SW 1271 (cell line): ENCODE measurements around the gene PHACTR1.

Experiments used
- DNase-seq, 2 experiments: peaks; one replicate each; lab custom pipeline; 2025; lab: John Stamatoyannopoulos, UW

Gene PHACTR1

DNA sequence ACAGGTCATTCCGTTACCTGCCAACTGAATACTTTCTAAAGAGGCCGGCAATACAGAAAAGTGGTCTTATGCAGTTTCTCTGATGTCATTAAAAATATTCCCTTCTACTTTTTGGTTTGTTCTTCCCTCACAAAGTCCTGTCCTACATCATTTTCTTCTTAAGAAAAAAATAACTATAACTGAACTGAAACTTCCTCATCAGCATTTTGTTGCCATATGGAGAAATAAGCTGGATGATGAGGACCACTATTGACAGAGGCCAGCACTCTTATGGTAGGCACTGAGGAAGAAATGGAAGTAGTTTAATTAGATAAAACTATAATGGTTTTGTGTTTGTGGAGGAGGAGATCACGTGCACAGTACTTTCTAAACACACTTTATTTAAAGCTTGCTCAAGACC lies 274.9 kb downstream of the PHACTR1 start:
- DNase-seq: no peak

DNA sequence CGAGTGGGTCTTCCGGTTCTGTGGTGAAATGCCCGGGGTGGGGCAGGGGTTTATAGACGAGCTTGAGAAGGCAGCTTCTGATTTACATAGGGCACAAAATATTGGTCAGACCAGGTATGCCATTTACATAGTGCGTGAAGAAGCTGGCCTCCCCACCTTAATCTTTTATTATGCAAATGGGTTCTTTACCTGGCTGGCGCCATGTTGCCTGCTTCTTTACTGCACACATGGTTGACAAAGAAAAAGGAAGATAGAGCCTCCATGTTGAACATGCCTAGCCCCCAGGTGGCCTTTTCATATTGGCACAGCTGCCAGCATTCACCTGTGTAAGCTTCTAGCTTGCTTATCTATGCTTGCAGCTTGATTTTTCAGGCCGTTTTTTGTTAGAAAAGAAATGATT lies 276.2 kb downstream of the PHACTR1 start:
- DNase-seq: no peak

DNA sequence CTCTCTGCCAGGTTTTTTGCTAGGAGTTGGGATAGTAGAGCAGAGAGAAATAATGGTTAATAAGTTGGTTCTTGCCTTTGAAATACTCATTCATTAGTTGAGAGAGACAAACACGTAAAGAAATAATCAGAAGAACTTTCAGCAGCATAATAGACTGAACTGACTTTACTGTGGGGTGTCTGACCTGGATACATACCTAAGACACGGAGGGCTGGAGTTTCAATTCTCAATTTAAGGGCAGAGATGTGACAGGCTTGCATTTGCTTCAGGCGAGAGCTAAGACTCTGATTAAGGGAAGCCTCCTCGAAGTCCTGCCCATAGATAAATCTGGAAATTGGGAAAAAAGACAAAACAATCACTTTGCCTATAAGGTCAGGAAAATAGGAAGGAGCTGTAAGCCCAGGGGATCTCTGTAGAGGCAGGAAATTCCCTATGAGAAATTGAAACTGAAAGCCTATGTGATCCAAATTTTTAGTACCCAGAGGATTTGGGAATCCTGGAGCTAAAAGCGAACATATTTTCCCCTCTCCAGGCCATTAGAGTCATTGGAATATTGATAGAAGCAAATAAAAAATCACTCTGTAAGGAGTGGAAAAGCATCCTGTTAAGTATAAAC lies 276.8 kb downstream of the PHACTR1 start:
- no peak for DNase-seq

DNA sequence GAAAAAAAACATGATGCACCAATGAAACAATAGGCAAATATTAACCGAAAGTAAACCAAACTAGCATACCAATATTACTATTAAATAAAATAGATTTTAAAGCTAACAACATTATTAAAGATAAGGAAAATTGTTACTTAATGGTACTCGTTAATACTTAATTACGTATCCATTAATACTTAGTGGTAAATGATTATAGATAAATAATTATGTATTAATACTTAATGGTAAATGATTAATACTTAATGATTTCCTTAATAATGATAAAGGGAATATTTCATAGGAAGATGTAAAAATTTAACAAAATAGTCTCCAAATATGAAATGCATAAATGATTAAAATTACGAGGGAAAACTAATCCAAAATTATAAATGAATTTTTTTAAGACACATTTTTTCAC lies 278.9 kb downstream of the PHACTR1 start:
- DNase-seq: no peak

DNA sequence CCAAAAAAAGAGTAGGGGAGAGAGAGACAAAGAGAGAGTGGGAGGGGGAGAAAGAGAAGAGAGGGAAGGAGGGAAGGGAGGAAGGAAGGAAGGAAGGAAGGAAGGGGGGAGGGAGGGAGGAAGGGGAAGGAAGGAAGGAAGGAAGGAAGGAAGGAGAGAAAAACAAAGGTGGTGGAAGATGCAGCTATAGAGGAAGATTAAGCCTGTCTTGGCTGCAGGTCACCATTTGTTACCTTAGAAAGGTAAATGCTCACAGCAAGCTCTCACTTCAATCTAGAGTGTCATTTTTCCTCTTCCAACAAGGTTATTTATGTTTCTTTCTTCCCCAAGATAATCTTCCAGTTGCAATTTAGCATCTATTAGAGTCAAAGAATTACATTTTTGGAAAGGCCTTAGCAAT lies 284.0 kb downstream of the PHACTR1 start:
- no peak for DNase-seq

DNA sequence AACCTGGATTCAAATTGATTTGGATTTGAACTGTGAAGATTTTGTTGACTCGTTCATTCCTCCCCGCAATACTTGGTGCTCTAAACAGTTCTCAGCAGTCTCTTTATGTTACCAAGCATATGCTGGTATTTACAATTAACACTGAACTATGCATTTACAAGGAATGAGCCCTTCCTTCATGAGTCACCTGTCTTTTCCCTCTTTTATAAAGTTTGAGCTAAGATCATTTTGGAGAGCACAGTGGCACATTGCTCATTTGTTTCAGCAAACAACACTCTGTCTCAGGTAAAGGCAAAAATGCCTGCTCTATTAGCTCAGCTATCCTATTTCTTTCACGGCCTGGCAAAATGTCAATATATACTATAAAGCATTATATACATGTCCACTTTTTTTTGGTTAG lies 285.4 kb downstream of the PHACTR1 start:
- DNase-seq: no peak

DNA sequence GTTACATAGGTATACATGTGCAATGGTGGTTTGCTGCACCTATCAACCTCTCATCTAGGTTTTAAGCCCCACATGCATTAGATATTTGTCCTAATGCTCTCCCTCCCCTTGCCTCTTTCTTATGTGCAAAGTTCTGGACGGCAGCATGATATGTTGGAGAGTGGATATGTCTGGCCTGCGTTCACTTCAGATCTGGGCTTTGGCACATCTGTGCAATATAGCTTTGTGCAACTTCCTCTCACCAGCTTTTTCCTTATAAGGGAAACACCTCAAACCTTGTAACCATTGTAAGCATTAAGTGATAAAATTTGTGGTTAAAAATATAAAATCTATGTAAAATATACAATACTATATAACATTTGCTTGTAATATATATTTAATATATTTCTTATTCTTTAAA lies 288.0 kb downstream of the PHACTR1 start:
- no peak for DNase-seq

DNA sequence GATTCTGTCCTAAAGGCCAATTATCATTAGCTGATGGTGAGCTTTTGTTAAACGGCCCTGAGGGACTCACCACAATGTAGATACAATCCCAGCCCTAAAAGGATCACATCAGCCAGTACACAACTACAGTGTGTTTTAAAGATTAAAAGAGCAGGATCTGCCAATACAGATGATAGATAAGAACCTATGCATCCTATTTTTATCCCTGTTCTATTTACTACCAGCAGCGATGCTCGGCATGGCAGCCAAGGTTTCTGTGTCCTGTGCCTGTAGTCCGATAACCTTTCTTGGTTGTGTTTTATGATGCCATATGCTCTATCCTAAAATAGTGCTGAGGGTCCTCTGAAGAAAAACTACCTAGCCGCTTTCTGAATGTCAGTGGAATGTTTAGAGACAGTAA lies 289.4 kb downstream of the PHACTR1 start:
- no peak for DNase-seq

DNA sequence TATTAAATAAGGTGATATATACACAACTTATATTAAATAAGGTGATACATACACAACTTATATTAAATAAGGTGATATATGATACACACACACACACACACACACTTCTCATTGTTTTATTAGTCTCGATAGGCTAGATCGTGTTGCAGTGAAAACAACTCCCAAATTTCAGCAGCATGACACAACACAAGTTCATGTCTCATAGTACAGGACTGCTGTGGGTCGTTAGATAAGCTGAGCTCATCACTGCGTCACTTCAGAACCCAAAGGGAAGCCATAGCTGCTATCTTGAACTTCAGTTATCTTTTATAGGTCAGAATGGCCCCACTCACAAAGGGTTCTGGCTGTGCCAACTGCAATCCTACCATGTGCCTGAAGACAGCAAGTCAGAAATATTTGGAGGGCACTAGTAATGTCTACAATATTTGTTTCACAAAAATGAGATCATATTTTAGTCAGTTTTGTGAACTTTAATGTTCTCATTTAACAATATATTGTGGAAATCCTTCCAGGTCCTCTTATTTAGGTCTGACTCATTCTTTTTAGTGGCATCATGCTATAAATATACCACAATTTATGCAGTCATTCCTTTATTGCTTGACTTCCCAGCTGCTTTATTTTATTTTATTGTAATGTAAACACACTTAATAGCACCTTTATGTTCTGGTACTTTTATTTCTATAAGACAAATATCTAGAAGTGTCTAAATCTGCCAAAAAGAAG lies 290.2 kb downstream of the PHACTR1 start:
- no peak for DNase-seq

DNA sequence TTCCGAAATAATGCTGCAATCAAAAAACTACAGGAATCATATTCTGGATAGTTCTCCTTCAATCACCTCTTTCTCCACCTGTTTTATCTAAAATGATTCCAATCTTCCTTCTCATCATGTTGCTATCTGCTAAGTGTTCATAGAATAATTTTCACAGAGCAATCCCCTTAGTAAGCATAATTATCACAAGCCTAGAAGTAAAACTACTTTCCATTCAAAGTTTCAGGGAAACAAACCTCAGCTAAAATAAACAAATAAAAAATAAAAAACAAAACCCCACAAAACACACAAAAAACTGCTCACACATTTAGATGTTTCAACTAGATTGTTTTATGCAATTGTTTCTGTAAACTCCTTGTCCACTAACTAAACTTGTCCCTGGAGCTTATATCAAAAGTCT lies 291.2 kb downstream of the PHACTR1 start:
- DNase-seq: no peak

DNA sequence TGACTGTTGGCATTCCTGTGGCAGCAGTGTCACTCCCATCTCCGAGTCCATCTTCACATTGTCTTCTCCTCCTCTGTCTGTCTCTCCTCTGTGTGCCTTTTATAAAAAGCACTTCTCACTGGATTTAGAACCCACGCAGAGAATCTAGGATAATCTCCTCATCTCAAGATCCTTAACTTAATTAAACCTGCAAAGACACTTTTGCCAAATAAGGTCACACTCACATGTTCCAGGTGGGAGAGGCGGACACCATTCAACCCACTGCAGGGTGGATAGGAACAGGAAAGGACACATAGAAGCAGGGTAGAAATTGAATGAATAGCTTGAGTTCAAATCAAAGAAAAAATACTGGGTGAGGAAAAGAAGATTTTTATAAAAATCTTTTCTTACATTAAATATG lies 292.5 kb downstream of the PHACTR1 start:
- no peak for DNase-seq

DNA sequence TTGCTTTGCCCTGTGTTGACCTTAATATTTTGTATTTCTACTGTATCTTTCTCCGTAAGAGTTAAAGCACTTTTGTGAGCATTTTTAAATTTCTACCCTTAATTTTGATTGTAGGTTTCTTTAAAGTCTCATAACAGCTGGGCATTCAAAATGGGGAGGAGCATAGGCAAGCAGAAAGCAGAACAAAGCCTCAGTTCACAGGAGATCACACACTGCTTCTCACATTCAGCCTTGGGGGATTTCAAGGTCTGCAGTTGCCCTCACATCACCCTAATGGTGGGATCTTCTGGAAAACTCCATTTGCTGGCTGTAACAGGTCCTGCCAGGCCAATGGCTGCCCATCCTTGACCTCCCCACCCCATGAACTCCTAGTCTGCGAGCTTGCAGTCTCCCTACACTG lies 292.9 kb downstream of the PHACTR1 start:
- DNase-seq: no peak

DNA sequence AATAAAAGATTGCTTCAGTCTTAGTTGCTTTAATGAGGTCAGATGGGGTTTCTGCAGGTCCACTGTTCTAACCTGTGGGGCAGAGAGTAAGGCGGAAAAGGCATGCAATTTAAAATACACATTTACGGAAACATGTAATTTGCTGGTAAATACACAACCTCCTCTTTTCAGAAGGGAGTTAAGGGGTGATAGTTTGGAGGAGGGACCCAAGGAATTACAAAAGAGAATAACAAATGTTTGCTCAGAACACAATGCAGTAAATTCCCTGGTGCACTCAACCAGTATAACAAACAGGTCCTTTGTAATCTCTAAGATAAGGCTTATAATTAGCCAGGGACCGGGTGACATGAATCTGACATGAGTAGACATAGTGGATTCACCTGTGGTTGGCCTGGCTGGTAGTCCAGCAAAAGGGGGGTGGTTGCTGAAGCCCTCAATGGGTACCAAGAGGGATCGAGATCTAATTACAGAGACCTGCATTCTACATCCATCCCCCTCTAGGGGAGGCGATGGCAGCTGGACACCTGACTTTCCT lies 295.1 kb downstream of the PHACTR1 start:
- DNase-seq: no peak

DNA sequence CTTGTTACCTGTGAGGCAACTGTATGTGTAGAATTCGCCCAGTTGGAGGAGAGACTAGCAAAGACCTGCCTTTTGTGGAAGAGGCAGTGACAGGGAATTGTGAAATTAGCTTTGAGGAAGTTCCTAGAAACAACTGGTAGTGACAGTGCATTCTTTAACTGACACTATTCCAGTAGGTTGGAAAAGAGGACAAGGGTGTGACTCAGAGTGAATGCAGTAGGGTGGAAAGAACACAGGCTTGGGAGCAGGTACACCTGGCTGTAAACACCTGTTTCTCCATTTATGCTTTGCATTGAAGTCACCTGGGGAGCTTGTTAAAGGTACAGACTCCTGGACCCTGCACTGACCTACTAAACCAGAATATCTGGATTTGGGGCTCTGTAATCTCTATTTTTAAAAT lies 295.7 kb downstream of the PHACTR1 start:
- DNase-seq: no peak

DNA sequence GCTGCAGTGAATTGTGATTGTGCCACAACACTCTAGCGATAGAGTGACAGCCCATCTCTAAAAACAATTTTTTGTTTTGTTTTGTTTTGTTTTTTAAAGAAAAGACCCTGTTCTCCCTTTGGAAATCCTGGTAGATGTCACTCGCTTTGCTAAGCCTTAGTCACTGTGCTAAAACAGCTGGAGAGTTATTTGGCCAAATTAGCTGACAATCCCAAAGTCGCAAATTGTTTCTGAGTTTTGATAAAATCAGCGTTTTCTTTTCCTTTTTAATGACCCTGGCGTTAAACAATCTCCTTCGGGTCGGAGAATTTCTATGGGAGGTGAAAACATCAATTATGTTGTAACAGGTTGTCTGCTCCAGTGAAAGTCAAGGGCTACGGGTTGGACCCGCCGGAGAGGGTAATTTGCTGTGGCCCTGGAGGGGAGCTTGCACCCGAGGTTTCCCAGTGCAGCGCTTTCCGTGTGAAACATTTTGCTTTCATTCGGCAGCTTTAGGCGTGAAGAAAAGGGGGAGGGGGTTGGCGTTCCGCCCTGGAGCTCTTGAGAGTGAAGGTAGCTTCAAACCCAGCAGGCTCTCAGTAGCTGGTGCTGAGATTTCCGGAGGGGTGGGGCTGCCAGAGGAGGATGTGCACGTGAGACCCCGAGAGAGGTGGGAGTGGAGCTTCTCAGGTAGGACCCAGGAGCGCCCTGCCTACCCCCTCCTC lies 296.6 kb downstream of the PHACTR1 start:
- no peak for DNase-seq

DNA sequence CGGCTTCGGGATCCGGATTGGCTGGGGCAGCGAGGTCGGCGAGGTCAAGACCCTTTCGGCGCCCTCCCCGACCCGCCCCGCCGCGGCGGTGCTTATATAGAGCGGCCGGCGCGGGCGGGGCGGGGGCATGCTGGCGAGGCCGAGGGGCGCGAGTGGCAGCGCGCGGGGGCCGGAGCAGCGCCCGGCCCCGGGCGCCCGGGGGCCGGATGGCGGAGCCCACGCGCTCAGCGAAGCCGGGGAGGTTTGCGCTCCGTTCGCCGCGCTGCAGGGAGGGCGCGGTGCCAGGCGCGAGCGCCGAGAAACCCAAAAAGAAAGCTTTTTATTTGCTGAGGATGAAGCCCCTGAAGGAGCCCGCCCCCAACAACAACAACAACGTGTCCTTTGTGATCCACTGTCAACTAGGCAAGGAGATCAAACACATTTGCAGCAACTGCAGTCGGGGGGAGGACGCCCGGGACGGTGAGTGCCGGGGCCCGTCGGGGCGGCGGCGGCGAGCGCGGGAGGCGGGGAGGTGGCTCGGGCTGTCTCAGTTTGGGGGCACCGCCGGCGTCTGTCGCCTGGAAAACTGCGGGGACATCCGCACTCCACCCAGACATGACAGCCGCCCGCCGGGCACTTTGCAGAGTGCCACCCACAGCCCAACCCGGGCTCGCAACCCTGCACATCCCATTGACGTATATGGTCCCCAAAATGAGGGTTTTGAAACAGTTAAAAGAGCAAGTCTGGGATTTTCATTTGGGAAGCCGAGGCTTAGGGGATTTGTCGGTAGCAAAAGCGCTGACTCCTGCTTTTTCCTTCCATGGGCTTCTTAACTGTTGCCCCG lies 297.3 kb downstream of the PHACTR1 start:
- DNase-seq: no peak

DNA sequence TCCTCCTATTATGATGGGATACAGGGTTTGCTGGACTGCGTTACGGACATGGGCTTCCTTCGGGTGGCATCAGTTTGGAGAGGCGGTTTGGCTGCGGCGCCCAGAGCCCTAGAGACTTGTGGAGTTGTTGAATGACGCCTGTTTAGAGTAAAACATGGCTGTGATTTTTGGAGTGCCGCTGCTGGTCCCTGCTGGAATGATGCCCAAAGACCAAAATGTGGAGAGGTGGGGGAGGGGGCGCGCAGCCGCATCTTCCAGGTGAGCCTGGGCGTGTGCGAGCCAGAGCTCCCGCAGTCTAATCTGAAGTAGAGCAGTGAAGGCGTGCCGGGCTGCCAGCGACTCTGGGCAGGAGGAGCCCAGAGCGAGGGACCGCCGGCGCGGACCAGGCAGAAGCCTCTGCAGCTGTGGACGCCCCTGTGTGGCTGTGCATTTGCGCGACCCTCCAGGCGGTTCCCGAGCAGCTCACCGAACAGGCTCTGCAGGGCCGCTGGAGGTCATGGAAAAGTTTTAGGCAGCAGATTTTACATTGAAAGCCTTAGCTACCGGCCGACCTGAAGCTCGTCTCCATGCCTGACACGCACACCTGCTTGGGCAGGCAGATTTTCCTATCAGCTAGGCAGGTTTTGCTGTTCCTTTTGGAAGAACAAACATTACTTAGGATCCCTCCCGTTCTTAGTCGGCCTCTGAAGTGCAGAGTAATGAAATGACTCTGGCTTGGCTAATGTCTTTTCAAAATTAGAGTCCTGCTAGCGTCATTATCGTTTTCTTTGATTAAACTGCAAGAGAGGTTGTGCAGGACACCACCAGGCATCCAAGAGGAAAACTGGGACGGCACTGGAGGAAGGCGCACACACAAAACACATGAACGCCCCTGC lies 298.2 kb downstream of the PHACTR1 start:
- no peak for DNase-seq

DNA sequence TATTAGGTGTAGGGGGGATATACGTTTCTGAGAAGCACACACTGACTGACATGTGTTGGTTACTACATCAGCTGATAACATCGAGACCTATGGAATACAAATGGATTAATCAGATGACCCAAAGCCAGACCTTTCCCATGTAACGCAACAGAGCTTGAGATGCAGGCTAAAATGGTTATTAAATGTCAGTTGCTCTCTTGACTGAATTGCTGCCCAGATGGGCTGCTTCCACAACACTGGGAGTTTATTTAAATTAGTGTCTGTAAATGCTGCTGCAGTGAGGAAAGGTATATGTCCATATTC lies 298.8 kb downstream of the PHACTR1 start:
- no peak for DNase-seq

DNA sequence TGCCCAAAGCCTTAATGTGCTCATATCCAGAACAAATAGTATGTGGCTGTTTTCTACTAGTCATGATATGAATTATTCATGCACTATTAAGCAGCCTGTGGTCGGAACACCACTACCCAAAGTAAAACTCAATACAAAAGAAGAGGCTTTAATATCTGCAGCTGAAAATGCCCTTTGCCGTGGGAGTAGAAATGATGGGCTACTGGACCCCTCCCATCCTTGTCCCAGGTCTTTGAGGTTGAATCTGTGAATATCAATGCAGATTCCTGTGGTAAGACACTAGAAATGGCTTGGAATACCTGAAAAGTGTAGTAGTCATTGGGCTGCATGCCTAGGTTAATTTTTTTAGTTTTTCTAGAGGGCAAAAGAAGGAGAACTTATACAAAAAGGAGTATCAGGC lies 308.0 kb downstream of the PHACTR1 start:
- DNase-seq: no peak

DNA sequence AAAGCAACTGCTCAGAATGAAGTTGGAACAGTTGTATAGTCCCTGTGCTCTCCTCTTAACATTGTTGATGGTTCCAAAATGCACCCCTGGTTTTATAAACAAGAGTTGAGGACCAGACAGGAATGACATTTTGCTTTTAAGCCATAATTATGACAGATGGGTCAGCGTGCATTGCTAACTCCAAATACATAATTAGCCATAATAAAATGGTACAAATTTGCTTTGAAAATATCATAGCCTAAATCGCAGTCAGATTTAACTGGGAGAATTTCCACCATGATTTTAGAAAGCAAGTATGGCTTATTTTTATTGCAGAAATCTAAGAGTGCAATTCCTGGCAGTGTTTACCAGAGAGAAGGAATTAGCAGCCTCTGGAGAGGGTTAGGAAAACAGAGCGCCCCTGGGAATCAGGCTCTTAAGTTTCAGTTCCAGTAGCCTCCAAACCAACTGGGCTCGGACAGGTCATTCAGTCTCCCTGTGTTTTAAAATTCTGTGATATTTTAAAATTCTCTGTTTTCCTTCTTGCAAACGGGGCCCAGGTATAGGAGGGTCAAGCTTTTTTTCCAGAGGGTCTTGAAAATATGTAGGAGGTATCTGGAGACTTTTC lies 309.4 kb downstream of the PHACTR1 start:
- no peak for DNase-seq

DNA sequence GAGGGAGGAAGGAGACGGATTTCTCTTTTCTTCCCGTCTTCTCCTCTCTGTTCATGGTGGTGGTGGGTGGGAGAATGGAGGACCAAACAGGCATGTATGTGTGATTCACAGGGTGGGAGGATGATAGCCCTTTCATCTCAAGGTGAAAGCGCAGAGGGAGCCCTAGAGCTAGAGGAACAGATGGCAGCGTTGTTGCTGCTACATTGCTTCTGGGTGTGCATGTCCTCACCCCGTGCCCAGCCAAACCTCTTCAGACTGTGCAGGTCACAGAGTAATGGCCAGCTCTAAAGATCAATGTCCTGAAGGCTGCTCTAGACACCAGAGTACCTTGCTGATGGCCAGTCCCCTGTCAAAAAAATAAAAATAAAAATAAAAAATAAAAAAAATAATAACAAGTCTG lies 310.0 kb downstream of the PHACTR1 start:
- DNase-seq: no peak
